H1 (cell line): Measurements from ENCODE around the gene BIN1. TPM values are rescaled to one million over a fixed set of nuclear protein-coding genes. Genes with fewer than 3 reads are reported as not detected.

Experiments used
- CTCF ChIA-PET: fragments of 300-600 bp; sonication (Branson Sonifier 250); formaldehyde crosslinking; loops from one replicate; lab custom pipeline; 2021; ENCODE audit not compliant: partially characterized antibody; lab: Charles Lee
- POLR2A ChIA-PET: fragments of 300-600 bp; sonication (Branson Sonifier 250); formaldehyde crosslinking; loops from one replicate; lab custom pipeline; 2021; ENCODE audit warnings: inconsistent platforms; ENCODE audit not compliant: partially characterized antibody; lab: Charles Lee
- DNase-seq, 2 experiments: peaks; one replicate each; pipeline versions ENCODE4 v3.0.0 to v3.0.0-alpha.2; 2010 to 2022; ENCODE audit warnings: low spot score in 2 of 2, low read depth in 1 of 2, mixed read lengths in 1 of 2
- FAIRE-seq: peaks from 2 replicates; lab custom pipeline; 2011; peaks lifted over from hg19 to GRCh38; lab: Jason Lieb, UNC
- H2AFZ ChIP-seq: 2 replicates; pipeline ENCODE4 v1.8.1; 2012; ENCODE audit warnings: low read length, inconsistent platforms
- H2AK5ac ChIP-seq: 2 replicates; pipeline ENCODE4 v1.6.1; 2013; ENCODE audit warnings: low read depth, low read length
- H2BK120ac ChIP-seq: replicated peaks from 2 replicates; pipeline ENCODE3; 2013; ENCODE audit warnings: low read depth, low read length, inconsistent platforms
- H2BK12ac ChIP-seq: 2 replicates; pipeline ENCODE4 v1.6.1; 2013; ENCODE audit warnings: low read depth, low read length
- H2BK15ac ChIP-seq: 2 replicates; pipeline ENCODE4 v1.6.1; 2013; ENCODE audit warnings: low read length
- H2BK20ac ChIP-seq: 2 replicates; pipeline ENCODE4 v1.6.1; 2013; ENCODE audit warnings: low read length
- H2BK5ac ChIP-seq: 2 replicates; pipeline ENCODE4 v1.6.1; 2013; ENCODE audit warnings: low read depth, low read length
- H3K14ac ChIP-seq: 2 replicates; pipeline ENCODE4 v1.6.1; 2013; ENCODE audit warnings: inconsistent platforms; ENCODE audit not compliant: insufficient read length
- H3K18ac ChIP-seq: 2 replicates; pipeline ENCODE4 v1.6.1; 2013; ENCODE audit warnings: low read length; ENCODE audit errors: extremely low read depth
- H3K23ac ChIP-seq: 2 replicates; pipeline ENCODE4 v1.6.1; 2013; ENCODE audit warnings: inconsistent platforms; ENCODE audit not compliant: insufficient read length
- H3K23me2 ChIP-seq: 2 replicates; pipeline ENCODE4 v1.6.1; 2013; ENCODE audit warnings: low read depth, low read length
- H3K27ac ChIP-seq: 2 replicates; pipeline ENCODE4 v1.6.1; 2011; ENCODE audit warnings: low read depth, low read length, inconsistent platforms
- H3K27me3 ChIP-seq, 4 experiments: replicated peaks in 1 of 4; 1 replicate in 1 of 4; 2 replicates in 3 of 4; pipeline versions ENCODE4 v1.6.1 to v1.8.1; 2011 to 2013; ENCODE audit warnings: low read length in 3 of 4, mild to moderate bottlenecking in 3 of 4, inconsistent platforms in 2 of 4, mixed read lengths in 2 of 4, moderate library complexity in 1 of 4; ENCODE audit not compliant: control insufficient read depth in 3 of 4, insufficient read depth in 3 of 4; ENCODE audit errors: extremely low read depth in 1 of 4
- H3K36me3 ChIP-seq, 4 experiments: 2 replicates each; pipeline versions ENCODE4 v1.6.1 to v1.8.1; 2011 to 2013; ENCODE audit warnings: mild to moderate bottlenecking in 4 of 4, low read length in 3 of 4, moderate library complexity in 2 of 4, control low read depth in 1 of 4, inconsistent platforms in 1 of 4; ENCODE audit not compliant: insufficient read depth in 4 of 4, control insufficient read depth in 2 of 4
- H3K4ac ChIP-seq: replicated peaks from 2 replicates; pipeline ENCODE3; 2013; ENCODE audit warnings: low read length, low read depth, mixed read lengths, inconsistent platforms; ENCODE audit not compliant: insufficient read length
- H3K4me1 ChIP-seq, 4 experiments: replicated peaks in 1 of 4; 1 replicate in 1 of 4; 2 replicates in 3 of 4; pipeline versions ENCODE4 v1.6.1 to v1.8.1; 2011 to 2013; ENCODE audit warnings: low read length in 3 of 4, inconsistent platforms in 2 of 4, mixed read lengths in 1 of 4; ENCODE audit not compliant: insufficient read depth in 4 of 4, control insufficient read depth in 3 of 4
- H3K4me2 ChIP-seq, 2 experiments: 2 replicates each; pipeline versions ENCODE4 v1.6.1 to v1.8.1; 2011 to 2013; ENCODE audit warnings: low read depth in 2 of 2, low read length in 2 of 2, control low read depth in 1 of 2, inconsistent platforms in 1 of 2, mild to moderate bottlenecking in 1 of 2; ENCODE audit not compliant: insufficient read depth in 1 of 2
- H3K4me3 ChIP-seq, 4 experiments: fragments of 200-600, 300-600 bp in 1 of 4; sonication (generic), shearing (Covaris generic), sonication (Bioruptor Twin) in 1 of 4; 2 replicates each; pipeline versions ENCODE4 v1.5.1 to v1.8.1; 2011 to 2016; ENCODE audit warnings: low read length in 4 of 4, low read depth in 3 of 4, control low read depth in 2 of 4, inconsistent platforms in 2 of 4, mild to moderate bottlenecking in 2 of 4, mixed read lengths in 1 of 4, moderate library complexity in 1 of 4; ENCODE audit not compliant: insufficient read depth in 2 of 4; ENCODE audit errors: extremely low read depth in 1 of 4
- H3K56ac ChIP-seq: replicated peaks from 2 replicates; pipeline ENCODE3; 2013; ENCODE audit warnings: low read depth, mild to moderate bottlenecking, mixed read lengths, low read length, inconsistent platforms; ENCODE audit not compliant: insufficient read length
- H3K79me1 ChIP-seq: 2 replicates; pipeline ENCODE4 v1.6.1; 2013; ENCODE audit warnings: low read depth, low read length, control low read depth
- H3K79me2 ChIP-seq, 2 experiments: 2 replicates each; pipeline versions ENCODE4 v1.6.1 to v1.8.1; 2012 to 2013; ENCODE audit warnings: low read length in 2 of 2, mild to moderate bottlenecking in 2 of 2, inconsistent platforms in 1 of 2; ENCODE audit not compliant: insufficient read depth in 2 of 2, control insufficient read depth in 1 of 2
- H3K9ac ChIP-seq, 4 experiments: replicated peaks in 1 of 4; 1 replicate in 1 of 4; 2 replicates in 3 of 4; pipeline versions ENCODE4 v1.6.1 to v1.8.1; 2011 to 2013; ENCODE audit warnings: low read depth in 3 of 4, low read length in 3 of 4, control low read depth in 2 of 4, mild to moderate bottlenecking in 2 of 4, moderate library complexity in 2 of 4, inconsistent platforms in 1 of 4; ENCODE audit errors: extremely low read depth in 1 of 4
- H3K9me3 ChIP-seq, 2 experiments: 2 replicates each; pipeline versions ENCODE4 v1.6.1 to v1.8.1; 2012 to 2013; ENCODE audit warnings: mild to moderate bottlenecking in 2 of 2, moderate library complexity in 2 of 2, control low read depth in 1 of 2, inconsistent platforms in 1 of 2, low read depth in 1 of 2, low read length in 1 of 2, mixed read lengths in 1 of 2; ENCODE audit not compliant: insufficient read depth in 2 of 2
- H4K20me1 ChIP-seq, 2 experiments: replicated peaks in 1 of 2; 2 replicates each; pipeline versions ENCODE3 to v1.8.1; 2011 to 2013; ENCODE audit warnings: inconsistent platforms in 2 of 2, low read length in 2 of 2, mild to moderate bottlenecking in 1 of 2; ENCODE audit not compliant: insufficient read depth in 2 of 2, control insufficient read depth in 1 of 2
- H4K5ac ChIP-seq: 2 replicates; pipeline ENCODE4 v1.6.1; 2013; ENCODE audit warnings: low read length, low read depth, mixed read lengths, inconsistent platforms; ENCODE audit not compliant: insufficient read length
- H4K8ac ChIP-seq: 2 replicates; pipeline ENCODE4 v1.8.0; 2013; ENCODE audit warnings: mild to moderate bottlenecking, moderate library complexity, low read length, inconsistent platforms; ENCODE audit not compliant: insufficient read depth; ENCODE audit errors: extremely low read depth
- H4K91ac ChIP-seq: replicated peaks from 2 replicates; pipeline ENCODE3; 2013; ENCODE audit warnings: low read length, mixed read lengths, inconsistent platforms; ENCODE audit not compliant: insufficient read length
- BACH1 ChIP-seq: IDR thresholded peaks from 2 replicates; pipeline ENCODE4 v1.6.1; 2012; ENCODE audit warnings: low read length, improper control_type of control experiment
- CEBPB ChIP-seq: IDR thresholded peaks from 2 replicates; pipeline ENCODE4 v1.6.1; 2012; ENCODE audit warnings: low read depth, low read length
- JUND ChIP-seq: IDR thresholded peaks from 2 replicates; pipeline ENCODE4 v1.6.1; 2011; ENCODE audit warnings: mild to moderate bottlenecking, improper control_type of control experiment, low read length
- POLR2AphosphoS5 ChIP-seq: IDR thresholded peaks from 2 replicates; pipeline ENCODE4 v1.6.1; 2011; ENCODE audit warnings: low read depth, low read length
- RXRA ChIP-seq: IDR thresholded peaks from 2 replicates; pipeline ENCODE4 v1.6.1; 2011; ENCODE audit warnings: low read depth, mild to moderate bottlenecking, low read length, moderate library complexity; ENCODE audit not compliant: insufficient read depth
- SAP30 ChIP-seq: fragments of 300-600 bp; sonication (generic); IDR thresholded peaks from 2 replicates; pipeline ENCODE4 v1.7.1; 2012; ENCODE audit warnings: low read length, moderate library complexity, mild to moderate bottlenecking, inconsistent platforms; ENCODE audit not compliant: insufficient read depth, insufficient replicate concordance
- SIN3A ChIP-seq, 2 experiments: IDR thresholded peaks in 1 of 2; conservative IDR thresholded peaks in 1 of 2; 2 replicates each; pipeline ENCODE4 v1.6.1; 2011 to 2012; ENCODE audit warnings: low read length in 2 of 2, improper control_type of control experiment in 1 of 2, low read depth in 1 of 2, mild to moderate bottlenecking in 1 of 2
- SP1 ChIP-seq: IDR thresholded peaks from 2 replicates; pipeline ENCODE4 v1.6.1; 2011; ENCODE audit warnings: low read depth, low read length
- WGBS, 2 experiments: shearing (Covaris generic) in 1 of 2; methylation state at CpG; one replicate each; pipeline versions ENCODE4 v1.1.6 to v1.1.7; 2013 to 2015; ENCODE audit warnings: low lambda C conversion rate in 2 of 2, mixed read lengths in 2 of 2, inconsistent platforms in 1 of 2, low coverage in 1 of 2, missing lambda C conversion rate in 1 of 2; ENCODE audit not compliant: insufficient replicate concordance in 2 of 2, insufficient coverage in 1 of 2, insufficient read length in 1 of 2; ENCODE audit errors: extremely low coverage in 1 of 2, missing lambda C conversion rate in 1 of 2; 5-methylcytosine and 5-hydroxymethylcytosine counted together
- polyA plus RNA-seq, 7 experiments: library from polyadenylated mRNA; depleted of rRNA in 3 of 7; stranded (reverse) in 5 of 7; unstranded in 2 of 7; fragments of >200 nt in 5 of 7; fragments of 200-250 nt in 2 of 7; gene quantifications; 1 replicate in 5 of 7; 2 replicates in 1 of 7; 4 replicates in 1 of 7; pipeline versions ENCODE4 v1.2.1 to v1.2.3, GENCODE V29; 2011 to 2013; ENCODE audit warnings: missing spikeins in 2 of 7, mixed read lengths in 2 of 7
- total RNA-seq: library from RNA; stranded (reverse); fragmentation: NEBNext Ultra II Directional; extraction: Animal tissue kit (Norgen Biotek cat#: 25700); gene quantifications from 2 replicates; pipeline ENCODE4 v1.2.1, GENCODE V29; 2021
- TF ChIP-seq, protein P1 (sequence below): IDR thresholded peaks from 2 replicates; pipeline ENCODE4 v1.6.1; 2011; ENCODE audit warnings: low read depth, mild to moderate bottlenecking, low read length; ENCODE audit not compliant: insufficient read depth
- TF ChIP-seq, protein P2 (sequence below): IDR thresholded peaks from 2 replicates; pipeline ENCODE4 v1.6.1; 2012; ENCODE audit warnings: low read length, inconsistent platforms

The BIN1 gene
- total and polyA plus RNA-seq, 2 of the 8 experiments (the other 6 are each of a cell fraction or from before 2014, with no cell fraction given) = 23.6 to 35.6 TPM

DNA sequence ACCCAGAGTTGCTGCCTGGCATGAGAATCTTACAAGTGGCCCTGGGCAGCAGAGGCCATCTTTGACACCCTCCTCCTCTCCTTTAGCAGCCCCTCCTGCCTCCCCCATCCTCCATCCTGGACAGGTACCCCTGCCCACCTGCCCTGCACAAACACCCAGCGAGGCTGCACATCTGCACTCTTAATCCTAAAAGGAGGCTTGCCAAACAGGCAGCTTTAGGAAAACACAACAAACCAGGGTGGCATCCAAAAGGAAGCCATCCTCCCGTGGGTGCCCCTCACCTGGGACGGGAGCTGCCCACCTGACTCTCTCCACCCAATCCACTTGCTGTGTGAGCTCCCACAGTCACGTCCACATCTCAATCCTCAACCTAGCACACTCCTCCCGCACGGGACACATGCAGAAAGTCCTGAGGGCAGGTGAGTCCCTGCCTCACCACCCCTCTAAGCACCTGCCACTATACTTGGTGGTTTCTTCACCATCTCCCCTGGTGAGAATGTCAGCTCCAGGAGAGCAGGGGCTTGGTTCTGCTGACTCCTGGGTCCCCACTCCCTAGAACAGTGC lies 5.8 kb downstream of the BIN1 start:
- Histone ChIP-seq H3K4me1 (peaks cover 6 to 26% (median 16%) of the 10 kb centered on the region in 4 experiments), H3K27ac (no peak overlapping the region), H3K23me2 (peaks cover 7% of the 10 kb centered on the region), H2AFZ (no peak overlapping the region), H2BK5ac (no peak overlapping the region), H3K18ac (no peak overlapping the region; the same call in 1 of the 2 replicates), H3K23ac (no peak overlapping the region), H4K5ac (no peak overlapping the region), H2BK20ac (no peak overlapping the region), H3K79me2 (peaks cover 2 to 66% of the 10 kb centered on the region in 2 experiments; a peak in 3 of 4 replicates), H4K8ac (0 out of 2 replicates have a peak overlapping the region, but pooled peaks have one; percentile 1), H3K4ac (no peak overlapping the region), H2BK12ac (no peak overlapping the region), H2BK120ac (no peak overlapping the region), H4K20me1 (peaks cover 2 to 6% of the 10 kb centered on the region in 2 experiments), H3K56ac (no peak overlapping the region), H3K4me3 (no peak overlapping the region), H3K4me2 (no peak overlapping the region), H4K91ac (no peak overlapping the region), H3K27me3 (0 out of 7 replicates have a peak, but pooled peaks cover 0 to under 1% (median 0%) of the 10 kb centered on the region in 4 experiments), H3K79me1 (peaks cover 23% of the 10 kb centered on the region), H3K9me3 (no peaks in the 10 kb centered on the region), H2AK5ac (0 out of 2 replicates have a peak overlapping the region, but pooled peaks have one; percentile 39), H2BK15ac (no peak overlapping the region), H3K36me3 (no peaks in the 10 kb centered on the region), H3K9ac (no peak overlapping the region), H3K14ac (no peak overlapping the region)
- POLR2A ChIA-PET = interaction anchor here (1.4 to 1.5 kb wide), 2 partner anchors 10 to 14 kb away, joined by 4 read pairs; no protein-coding TSS in a partner anchor
- no peak for DNase-seq
- FAIRE-seq = no peak
- CTCF ChIA-PET = interaction anchor here (1.2 to 13.1 kb wide), 5 partner anchors 12 to 323 kb away, joined by 3 to 132 read pairs (median 3); no protein-coding TSS in a partner anchor
- WGBS, 2 experiments = 93% methylated on average over 6 of the region's 6 CpGs; no CpG with 5 or more reads in 1 of the 2 experiments
- TF ChIP-seq SAP30 (no peak), BACH1 (no peak), CEBPB (no peak), RXRA (no peak), JUND (no peak), SIN3A (conservative IDR thresholded peaks at IDR 0.05 in 1 of 2, IDR thresholded peaks at IDR 0.05 in 1 of 2; ENCODE audit: low read depth in 1 of 2, low read length in 2 of 2) (no peak), POLR2AphosphoS5 (no peak), SP1 (no peak)
- TF ChIP-seq, protein P1, sequence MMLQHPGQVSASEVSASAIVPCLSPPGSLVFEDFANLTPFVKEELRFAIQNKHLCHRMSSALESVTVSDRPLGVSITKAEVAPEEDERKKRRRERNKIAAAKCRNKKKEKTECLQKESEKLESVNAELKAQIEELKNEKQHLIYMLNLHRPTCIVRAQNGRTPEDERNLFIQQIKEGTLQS = no peak
- TF ChIP-seq, protein P2, sequence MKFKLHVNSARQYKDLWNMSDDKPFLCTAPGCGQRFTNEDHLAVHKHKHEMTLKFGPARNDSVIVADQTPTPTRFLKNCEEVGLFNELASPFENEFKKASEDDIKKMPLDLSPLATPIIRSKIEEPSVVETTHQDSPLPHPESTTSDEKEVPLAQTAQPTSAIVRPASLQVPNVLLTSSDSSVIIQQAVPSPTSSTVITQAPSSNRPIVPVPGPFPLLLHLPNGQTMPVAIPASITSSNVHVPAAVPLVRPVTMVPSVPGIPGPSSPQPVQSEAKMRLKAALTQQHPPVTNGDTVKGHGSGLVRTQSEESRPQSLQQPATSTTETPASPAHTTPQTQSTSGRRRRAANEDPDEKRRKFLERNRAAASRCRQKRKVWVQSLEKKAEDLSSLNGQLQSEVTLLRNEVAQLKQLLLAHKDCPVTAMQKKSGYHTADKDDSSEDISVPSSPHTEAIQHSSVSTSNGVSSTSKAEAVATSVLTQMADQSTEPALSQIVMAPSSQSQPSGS = no peak
